Activated T-cell treated with anti-CD3 and anti-CD28 coated beads, Interleukin-2, amount 50 U/mL, for 48 hours (primary cell): Measurements from ENCODE around the gene MIX23.

Experiments used
- DNase-seq, 2 experiments: peaks; one replicate each; pipeline ENCODE4 v3.0.0-alpha.2; 2020

The MIX23 gene

GRCh38 chr3:122350814-122351418, 32.1 kb downstream of the MIX23 start:
- DNase-seq: no peak

- no peak for DNase-seq
Observed at GRCh38 chr3:122349171-122349570, 33.9 kb downstream of the MIX23 start.

GRCh38 chr3:122343654-122344053, 39.4 kb downstream of the MIX23 start:
- DNase-seq: no peak

DNA sequence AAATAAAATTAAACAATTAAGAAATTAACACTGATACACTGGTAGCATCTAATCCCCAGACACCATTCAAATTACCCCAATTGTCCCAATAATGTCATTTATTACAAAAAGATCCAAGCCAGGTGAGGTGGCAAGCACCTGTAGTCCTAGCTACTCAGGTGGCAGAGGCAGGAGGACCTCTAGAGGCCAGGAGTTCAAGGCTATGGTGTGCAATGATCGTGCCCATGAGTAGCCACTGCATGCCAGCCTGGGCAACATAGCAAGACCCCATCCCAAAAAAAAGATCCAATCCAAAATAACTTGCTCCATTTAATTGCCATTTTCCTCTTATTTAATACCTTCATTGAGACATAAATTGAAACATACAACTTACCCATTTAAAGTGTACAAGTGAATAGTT, 40.2 kb downstream of the MIX23 start:
- DNase-seq: no peak

- DNase-seq: no peak
Observed at GRCh38 chr3:122332551-122332950, 50.5 kb downstream of the MIX23 start.

DNA sequence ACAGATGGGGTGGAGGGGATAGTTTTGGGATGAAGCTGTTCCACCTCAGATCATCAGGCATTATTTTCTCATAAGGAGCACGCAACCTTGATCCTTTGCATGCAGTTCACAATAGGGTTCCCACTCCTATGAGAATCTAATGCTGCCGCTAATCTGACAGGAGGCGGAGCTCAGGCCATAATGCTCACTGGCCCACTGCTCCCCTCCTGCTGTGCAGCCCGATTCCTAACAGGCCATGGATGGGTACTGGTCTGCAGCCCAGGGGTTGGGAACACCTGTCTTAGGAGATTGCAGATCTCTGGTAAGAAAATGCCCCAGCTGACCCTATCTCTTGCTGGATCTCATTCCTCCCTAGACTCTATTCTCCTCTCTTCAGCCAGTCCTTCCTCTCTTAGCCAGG, 51.1 kb downstream of the MIX23 start:
- DNase-seq: no peak

- no peak for DNase-seq
Observed at GRCh38 chr3:122325769-122326168, 57.3 kb downstream of the MIX23 start.

- DNase-seq: no peak
Observed at GRCh38 chr3:122324871-122325323, 58.1 kb downstream of the MIX23 start, which contains the start of gene CSTA. TSS of gene CSTA (plus strand) at chr3:122325248. CDS start at chr3:122325293, 45 bp downstream.

- DNase-seq: no peak
Observed at GRCh38 chr3:122322095-122323075, 60.6 kb downstream of the MIX23 start.

DNA sequence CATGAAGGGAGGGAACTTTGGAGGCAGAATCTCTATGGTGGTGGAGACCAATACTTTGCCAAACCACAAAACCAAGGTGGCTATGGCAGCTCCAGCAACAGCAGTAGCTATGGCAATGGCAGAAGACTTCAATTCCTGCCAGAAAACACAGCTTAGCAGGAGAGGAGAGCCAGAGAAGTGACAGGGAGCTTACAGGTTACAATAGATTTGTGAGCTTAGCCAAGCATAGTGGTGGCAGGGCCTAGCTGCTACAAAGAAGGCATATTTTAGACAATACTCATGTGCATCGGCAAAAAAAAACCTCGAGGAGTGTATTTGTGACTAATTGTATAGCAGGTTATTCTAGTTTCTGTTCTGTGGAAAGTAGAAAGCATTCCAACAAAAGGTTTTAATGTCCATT, 64.4 kb downstream of the MIX23 start:
- DNase-seq: no peak

- no peak for DNase-seq
Observed at GRCh38 chr3:122316368-122316767, 66.7 kb downstream of the MIX23 start.

DNA sequence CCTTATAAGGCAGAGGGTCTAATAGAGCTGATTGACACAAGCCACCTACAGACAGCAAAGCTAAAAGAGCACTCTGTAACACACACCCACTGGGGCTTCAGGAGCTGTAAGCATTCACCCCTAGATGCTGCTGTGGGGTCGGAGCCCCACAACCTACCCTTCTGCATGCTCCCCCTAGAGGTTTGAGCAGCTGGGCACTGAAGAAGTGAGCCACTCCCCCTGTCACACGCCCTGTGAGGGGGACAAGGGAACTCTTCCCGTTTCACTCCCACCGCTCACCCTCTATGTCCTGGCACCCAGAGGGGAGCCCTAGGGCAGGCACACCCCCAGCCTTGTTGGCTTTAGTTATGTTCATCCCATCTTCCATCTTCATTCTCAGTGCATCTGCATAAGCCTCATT, 67.4 kb downstream of the MIX23 start:
- DNase-seq: no peak

DNA sequence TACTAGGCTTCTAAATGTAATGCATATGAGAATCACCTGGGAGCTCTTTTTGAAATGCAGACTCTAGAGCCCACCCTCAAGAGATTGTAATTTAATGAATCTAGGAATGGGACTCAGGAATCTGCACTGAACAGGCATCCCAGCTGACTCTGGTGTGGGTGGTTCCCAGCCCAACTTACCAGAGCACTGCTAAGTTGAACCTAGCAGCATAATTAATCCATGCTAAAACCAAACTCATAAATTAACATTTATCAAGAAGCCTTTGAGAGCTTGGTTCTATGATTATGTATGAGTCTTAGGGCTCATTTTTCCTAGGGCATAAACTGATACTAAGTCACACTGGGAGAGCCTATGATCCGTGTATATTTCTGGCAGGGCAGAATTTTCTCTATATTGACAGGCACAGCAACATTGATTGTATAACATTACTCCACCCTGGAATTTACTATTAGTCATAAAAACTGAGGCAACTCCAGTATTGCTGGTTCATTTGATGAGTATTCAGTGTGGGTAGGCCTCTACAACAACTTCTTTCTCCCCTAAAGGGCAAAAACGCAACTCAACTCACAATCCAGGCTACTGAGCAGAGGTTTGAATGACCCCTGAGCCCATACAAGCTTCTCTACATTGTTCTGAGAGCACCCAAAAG, 68.7 kb downstream of the MIX23 start:
- DNase-seq: no peak

- DNase-seq: no peak
Observed at GRCh38 chr3:122313281-122313680, 69.8 kb downstream of the MIX23 start.

DNA sequence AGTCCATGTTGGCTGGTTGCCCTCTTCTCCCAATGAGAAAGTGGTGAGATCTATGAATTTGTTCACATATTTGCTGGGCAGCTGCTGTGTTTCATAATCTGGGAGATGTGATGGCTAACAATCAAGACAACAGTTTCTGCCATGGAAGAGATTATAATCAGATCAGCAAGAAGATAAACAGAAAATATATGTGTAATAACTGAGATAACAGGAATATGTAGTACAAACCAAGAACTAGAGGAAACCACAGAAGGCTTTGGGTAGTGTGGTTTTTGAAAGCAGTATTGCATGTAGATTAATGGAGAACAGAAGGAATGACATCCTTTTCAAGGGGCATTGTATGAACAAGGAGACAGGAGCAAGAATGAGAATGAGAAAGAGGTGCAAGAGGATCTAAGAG, 70.2 kb downstream of the MIX23 start:
- no peak for DNase-seq

DNA sequence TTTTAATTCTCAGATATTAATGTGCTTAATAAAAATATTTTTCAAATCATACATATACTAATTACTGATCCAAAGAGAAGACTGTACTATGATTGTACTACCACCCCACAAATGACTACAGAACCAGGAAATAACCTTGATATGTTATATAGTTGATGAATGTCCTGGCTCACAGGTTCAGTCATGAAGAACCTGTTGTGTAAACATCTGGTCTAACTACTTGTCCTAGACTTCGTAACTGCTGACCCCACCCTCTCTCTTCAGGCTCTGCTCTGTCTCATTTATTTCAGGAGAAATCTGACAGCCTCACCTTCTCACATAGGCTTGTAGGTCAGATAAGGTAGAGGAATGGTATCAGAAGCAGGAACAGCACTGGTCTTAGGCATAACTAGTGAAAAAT, 72.7 kb downstream of the MIX23 start:
- no peak for DNase-seq
